Superior temporal gyrus (tissue), 1 donor: Measurements from ENCODE around the gene SELPLG.
"Not testable (repeated sequence)": the region's sequence is repeated elsewhere in the genome, so short reads cannot be mapped to it uniquely, and the experiment has no call there.

ENCODE experiments used
- DNase-seq: peaks from one replicate; pipeline ENCODE4 v3.0.0-alpha.2; 2016; ENCODE audit errors: extremely low spot score

The SELPLG gene

DNA sequence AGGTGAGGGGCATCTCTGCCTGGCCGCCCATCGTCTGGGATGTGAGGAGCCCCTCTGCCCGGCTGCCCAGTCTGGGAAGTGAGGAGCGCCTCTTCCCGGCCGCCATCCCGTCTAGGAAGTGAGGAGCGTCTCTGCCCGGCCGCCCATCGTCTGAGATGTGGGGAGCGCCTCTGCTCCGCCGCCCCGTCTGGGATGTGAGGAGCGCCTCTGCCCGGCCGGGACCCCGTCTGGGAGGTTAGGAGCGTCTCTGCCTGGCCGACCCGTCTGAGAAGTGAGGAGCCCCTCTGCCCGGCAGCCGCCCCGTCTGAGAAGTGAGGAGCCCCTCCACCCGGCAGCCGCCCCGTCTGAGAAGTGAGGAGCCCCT lies 22.1 kb upstream of the SELPLG start:
- DNase-seq: not testable (repeated sequence)

DNA sequence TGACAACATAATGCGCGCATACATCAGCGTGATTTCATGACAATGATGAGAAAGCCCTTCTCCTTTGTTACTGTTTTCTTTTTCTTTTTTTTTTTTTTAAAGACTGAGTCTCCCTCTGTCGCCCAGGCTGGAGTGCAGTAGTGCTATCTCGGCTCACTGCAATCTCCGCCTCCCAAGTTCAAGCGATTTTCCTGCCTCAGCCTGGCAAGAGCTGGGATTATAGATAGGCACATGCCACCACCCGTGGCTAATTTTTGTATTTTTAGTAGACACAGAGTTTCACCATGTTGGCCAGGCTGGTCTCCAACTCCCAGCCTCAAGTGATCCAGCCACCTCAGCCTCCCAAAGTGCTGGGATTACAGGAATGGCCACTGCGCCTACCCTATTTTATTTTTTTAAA lies 20.9 kb upstream of the SELPLG start:
- DNase-seq: not testable (repeated sequence)

DNA sequence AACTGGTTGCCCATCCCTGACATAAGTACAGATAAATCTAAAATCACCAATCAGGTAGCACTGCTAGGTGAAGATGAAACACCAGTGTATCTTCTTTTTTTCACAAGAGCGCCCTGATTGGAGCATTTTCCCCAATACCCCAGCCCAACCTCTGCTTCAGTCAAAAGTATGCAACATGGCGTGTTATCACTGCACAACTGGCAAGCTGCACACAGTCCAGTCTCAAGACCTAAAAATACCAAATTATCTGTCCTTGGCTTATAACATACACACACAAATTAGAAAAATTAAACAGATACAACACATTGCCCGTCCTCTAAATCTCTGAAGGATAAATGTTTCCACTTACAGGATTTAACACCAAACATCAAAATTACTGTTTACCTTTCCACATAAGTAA lies 20.2 kb upstream of the SELPLG start:
- DNase-seq: no peak

DNA sequence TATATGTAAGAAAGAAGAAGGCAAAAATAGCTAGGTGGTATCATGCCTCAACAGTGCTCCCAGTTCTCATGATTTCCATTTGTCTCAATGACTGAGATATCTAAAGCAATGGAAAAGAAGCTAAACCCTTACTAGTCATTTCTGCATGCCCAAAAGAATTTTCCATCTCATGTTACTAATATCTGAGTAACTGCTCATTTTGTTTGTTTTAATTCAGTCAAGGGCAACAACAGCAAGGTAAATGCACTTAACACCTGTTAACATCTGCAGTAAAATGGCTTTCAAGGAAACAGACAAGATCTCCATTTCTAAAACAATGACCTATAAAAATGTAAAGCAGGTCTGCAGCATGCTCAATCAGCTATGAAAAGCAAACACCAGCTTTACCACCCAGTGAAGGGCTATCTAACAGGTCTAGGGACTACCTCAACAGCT lies 19.4 kb upstream of the SELPLG start:
- DNase-seq: no peak

DNA sequence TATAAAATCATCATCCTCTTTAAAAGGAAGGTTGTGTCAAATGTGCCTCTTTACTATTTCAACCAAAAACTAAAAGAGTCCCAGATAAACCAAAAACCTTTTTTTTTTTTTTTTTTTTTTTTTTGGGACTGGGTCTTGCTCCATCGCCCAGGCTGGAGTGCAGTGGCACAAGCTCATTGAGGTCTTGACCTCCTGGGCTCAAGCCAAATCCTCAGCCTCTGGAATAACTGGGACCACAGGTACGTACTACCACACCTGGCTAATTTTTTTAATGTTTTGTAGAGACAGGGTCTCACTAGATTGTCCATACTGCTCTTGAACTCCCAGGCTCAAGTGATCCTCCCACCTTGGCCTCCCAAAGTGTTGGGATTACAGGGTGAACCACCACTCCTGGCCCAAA lies 16.4 kb upstream of the SELPLG start:
- no peak for DNase-seq

DNA sequence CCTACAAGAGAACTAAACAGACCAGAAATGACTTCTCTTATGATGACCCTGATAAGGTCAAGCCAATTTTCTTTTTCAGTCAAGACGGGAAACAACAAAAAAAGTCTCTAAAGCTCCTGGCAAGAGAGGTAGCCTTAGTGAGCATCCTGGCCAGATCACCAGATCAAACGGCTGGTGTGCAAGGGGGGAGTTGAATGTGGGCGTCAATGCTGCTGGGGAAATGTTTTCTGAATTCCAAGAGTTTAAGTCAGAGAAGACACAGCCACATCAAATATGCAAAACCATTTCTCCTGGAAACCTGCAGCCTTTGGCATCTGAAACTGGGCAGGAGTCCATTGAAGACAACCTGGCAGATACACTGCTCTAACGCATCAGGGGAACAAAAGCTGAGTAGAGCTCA lies 16.0 kb upstream of the SELPLG start:
- no peak for DNase-seq

DNA sequence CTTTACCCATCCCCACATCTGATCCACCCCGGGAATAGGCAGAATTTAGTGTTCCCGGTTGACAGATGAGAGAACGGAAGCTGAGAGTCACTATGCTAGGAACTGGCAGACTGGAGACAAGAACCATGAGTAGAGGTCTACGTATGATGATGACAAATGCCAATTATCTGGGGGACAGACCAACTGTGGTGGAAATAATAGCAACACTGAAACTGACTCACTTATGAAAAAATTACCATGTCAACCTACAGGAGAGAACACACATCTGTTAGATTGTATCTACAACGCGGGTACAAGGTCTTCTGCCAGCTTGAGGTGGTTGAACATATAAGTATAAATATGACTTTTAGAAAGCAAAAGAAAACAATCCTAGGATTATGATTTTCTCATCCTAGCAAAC lies 15.4 kb upstream of the SELPLG start:
- no peak for DNase-seq

DNA sequence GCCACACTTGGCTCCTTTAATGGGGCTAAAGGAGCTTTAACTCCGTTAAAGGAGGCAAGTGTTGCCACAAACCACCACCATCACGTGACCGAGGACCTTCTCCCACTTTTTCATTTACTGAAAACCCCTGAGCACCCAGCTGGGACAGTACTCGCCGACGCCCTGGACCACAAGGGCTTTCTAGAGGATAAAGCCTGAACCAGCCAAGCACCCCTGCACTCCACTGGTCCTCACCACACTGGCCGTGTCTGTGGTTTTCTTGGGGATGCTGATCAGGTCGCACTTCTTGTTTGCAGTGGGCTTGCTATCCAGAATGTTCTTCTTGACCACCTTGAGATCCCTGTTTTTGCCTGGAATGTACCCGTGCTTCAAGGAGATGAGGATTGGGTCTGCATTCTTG lies 14.7 kb upstream of the SELPLG start:
- DNase-seq: no peak

DNA sequence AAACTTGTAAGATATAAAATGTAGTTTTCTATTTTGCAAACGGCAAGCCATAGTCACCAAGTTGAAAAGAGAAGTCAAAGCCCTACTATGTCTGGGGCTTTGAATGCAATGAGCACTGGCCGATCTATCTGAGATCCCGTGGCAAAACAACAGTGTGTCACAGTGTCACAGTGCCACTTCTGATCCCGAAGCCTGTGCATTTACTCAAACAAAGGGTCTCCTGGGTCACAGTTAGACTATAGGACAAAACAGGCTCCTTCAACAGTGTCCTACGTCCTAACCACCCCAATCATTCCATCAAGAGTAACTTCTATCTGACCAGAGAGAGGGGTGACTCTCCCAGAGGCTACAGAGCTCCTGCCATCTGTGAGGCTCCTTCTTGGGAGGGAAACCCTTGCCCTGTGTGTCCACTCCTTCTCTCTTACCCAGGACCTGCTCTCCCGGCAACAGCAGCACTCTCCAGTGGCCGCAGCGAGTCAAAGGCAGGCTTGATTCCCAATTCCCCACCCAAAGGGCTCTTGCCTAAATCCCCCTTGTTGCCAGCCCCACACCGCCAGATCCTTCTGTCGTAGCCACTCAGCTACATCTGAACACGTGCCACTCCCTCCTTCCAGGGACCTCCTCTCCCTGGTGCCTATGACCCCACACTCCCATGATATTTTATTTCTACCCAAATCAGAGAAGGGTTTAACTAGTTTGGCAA lies 14.0 kb upstream of the SELPLG start:
- DNase-seq: no peak

DNA sequence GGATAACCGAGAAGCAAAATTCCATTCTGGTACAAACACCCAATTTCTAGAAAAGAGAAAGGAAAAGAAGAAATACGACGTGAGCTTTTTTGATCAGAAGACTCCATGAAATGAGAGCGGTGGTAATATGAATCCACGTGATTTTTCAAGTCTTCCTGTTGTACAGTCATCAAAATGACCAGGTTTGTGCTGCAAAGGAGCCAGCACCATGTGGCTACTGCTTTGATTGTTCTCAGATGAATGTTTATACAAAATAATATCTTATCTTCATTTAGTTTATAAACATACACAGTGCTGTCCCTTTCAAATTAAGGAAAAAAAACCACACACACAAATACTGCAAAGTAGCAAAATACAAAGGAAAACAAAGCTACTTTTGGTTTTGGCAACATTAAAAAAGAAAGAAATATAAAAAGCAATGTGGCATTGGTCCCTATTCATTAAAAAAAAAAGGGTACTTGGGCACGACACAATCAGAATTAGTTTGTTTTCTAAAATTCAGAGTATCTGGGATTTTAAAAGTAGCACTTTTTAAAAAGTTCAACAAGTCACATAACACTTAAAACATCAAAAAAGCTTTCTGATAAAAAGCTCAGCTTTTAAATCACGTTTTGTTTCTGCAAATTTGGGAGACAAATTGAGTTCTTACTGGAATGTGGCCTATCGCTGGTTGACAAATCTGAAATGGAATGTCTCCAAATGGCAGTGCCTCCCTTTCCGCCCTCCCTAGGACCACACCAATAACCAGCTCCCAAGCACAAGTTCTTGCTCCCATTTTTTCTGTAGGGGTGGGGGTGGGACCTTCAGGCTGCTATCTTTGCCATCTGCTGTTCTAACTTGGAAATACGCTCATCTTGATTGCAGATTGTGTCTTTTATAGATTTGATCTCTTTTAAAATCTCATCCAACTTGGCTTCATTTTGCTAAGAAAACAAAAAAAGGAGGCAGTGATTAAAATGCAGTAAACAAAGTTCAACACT lies 13.2 kb upstream of the SELPLG start:
- DNase-seq: no peak

DNA sequence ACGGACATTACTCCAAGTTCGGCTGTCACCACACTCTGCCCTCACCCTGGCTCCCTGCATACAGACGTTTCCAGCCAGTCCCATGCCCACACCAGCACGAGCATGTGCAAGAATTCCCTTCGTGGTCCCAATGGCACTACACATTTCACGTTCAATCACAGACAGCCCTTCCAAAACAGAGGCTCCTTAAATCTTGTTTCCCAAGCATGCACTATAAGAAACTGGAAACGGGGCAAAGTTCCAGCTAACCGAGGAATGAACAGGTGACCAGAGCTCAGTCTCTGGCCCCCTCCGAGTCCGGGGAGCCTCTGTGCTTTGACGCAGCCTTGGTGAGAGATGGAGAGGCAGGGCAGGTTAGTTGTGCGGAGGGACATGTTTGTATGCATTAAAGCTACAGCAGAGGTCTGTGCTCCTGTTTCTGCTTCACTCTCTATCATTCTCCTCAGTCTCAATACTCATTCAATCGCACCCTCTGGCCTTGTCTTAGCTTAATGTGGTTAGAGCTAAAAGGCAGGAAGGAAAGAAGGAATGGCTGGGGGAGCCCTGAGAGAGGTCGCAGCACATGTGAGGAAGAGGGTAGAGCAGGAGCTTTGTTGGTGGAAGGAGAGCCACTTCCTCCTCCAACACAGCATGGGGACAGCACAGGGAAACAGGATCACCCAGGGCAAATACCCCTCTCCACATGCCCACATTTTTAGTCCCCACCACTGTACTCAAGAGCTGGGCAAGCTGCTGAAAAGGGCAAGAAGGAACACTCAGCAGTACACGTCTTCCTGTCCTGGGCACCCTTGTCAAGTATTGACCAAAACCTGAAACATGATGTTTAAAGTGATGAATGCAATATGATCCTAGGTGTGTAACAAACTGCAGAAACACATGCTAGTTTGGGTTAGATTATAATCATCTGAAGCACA lies 12.2 kb upstream of the SELPLG start:
- DNase-seq: no peak

DNA sequence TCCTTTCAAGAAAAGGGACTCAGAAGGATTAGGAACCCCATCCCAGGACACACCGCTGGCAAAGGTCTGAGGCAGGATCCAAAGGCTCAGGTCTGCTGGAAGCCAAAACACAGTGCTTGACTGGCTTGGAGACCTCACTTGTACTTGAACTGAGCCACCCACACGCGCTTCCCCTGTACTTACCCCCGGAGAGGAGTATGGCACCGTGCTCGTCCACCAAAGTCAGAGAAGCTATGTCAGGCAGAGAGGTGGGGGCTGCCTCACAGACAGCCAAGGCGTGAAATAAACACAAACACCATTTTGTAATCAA lies 11.1 kb upstream of the SELPLG start:
- DNase-seq: no peak

DNA sequence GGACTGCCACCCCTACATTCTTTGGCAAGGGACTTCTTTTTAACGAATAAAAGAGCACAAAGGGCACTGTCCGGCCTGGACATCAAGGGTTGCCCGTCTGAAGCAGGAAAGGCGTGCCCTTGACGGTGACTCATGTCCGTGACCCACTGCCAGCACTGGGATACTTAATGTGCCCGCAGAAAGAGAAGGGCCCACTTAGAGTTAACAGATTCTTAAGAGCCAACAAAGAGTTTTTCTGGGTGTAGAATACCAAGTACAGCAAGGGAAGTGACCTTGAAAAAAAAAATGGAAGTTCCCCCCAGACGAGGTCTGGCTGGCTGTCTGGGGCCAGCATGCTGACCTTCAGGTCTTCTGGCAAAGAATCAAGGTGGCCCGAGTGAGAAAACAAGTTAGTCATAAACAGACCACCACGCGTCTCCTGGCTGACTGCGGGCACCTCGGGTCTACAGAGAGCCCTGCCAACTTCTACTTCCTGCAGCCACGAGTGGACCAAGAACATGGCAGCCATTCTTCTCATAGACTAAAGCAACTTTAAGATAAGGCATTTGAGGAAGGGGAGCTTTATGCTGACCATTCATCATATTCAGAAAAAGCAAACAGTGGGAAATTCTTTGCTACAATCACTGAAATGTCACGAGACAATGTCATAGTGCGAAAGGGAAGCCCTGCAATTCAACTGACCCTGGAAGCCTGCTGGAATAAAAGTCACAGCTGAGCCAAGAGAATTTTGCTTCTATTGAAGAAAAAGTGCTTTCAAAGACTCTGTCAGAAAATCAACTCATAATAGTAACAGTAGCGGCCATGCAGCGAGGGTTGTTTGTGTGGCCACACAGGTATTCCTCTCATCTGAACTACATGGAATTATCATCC lies 10.5 kb upstream of the SELPLG start:
- no peak for DNase-seq

DNA sequence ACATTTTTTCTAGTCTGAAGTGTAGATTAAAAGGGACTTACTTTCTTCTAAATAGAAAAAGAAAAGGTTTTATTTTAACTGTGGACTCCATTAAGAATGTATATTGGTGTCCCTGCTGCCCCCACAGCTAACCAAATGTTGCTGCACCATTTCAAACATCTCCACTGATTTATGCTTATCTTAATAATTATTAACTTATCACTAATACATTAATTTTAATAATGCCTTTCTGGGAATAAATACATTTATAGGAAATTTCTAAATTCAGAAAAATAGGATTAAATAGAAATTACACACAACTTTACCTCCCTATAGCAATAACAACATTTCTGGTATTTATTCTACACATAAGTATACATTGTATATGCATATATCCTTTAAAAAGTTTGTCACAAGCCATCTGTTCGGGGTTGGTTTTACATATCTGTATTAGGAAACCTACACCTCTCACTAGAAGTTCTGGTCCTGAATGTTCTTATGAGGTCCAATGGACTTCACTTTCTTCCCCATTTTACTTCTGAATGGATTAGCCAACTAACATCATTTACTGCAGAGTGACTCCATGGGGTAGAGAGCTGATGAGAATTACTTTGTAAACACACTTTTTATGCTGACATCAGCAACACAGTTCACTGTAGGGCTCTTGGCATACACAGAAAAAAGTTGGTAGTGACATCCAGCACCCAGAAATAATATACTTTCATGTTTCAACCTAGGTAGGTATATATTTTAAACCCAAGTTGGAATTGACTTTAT lies 9.4 kb upstream of the SELPLG start:
- no peak for DNase-seq

DNA sequence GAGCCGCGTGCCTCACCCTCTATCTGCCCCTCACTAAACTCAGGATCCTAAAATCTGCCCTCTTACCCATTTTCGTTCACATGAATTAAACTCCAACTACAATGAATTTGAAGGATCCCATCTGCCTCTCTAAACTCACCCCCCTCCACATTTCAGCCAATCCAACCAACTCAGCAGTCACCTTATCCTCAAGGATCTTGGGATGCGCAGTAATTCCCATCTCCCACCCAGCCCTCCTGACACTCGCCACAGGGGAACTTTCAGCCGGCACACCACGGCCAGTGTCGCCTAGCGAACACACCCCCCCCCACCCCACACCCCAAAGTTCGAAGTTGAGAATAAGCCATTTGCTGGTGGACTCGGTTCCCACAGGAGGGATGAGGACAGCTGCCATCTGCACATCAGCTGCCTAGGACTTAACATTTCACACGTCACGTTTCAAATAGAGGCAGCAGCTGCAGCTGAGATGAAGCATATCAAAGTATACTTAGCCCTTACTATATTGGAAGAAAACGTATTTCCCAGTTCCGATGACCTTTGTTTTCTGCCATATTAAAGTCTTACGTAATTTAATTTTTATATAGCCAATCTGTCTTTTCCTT lies 8.7 kb upstream of the SELPLG start:
- DNase-seq: no peak

DNA sequence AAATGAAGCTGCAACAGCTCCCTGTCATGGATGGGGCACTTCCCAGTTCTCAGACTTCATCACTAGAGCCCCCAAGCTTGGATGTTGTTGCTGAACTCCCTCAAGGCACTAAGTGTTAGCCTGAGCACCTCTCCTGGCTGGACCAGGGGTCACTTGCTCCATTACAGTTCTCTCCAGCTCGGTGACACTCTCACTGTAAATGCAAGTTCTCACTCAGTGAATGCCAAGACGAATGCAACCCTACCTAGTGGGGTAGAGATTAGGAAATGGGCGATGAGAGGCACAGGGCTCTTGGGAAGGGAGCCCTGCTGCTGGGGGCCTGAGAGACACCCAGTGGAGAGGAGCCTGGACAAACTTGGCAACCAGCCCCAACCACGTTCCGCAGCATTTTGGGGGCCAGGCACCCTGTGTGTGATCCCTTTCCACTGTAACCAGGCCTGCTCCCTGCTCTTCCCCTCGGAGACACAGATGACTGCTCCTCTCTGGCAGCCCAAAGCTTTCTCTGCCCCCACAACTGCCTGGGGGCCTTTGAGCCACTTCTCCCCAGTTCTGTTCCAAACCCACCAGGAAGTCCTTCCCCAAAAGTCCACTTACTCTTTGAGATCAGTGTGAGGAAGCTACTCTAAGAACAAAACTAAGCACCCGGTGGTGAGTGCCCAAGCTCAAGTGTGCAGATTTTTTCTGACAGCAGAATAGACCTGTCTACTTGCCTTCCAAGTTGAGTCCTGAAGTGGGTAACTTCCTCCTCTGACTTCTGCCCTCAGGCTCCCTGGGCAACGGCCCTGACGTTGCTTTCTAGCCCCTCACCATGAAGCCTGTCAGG lies 8.0 kb upstream of the SELPLG start:
- no peak for DNase-seq

DNA sequence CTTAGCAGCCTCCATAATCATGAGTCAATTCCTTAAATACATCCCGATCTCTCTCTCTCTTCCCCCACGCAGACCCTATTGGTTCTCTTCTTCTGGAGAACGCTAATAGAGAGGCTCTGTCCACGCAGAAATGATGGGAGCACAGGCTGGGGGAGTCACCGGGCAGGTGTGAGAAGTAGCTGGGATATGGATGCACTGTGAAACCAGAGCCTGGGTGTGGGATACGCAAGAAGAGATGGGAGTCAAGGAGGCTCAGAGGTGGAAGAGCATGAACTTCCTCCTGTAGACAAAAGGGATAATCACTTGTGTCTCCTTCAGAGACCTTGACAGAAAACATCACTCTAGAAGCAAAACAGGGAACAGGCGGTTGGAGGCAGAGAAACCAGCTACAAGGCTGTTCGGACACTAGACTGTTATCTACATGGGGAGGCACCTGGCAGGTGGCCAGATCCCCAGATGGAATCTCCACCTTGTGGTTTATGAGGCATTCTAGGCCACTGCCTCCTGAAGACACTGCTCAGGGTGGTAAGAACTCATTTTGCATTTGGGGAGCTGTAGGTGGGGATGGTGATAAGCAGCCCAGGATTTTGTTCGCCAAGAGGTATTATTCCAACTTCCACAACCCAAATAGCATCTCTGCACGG lies 7.2 kb upstream of the SELPLG start:
- DNase-seq: no peak

DNA sequence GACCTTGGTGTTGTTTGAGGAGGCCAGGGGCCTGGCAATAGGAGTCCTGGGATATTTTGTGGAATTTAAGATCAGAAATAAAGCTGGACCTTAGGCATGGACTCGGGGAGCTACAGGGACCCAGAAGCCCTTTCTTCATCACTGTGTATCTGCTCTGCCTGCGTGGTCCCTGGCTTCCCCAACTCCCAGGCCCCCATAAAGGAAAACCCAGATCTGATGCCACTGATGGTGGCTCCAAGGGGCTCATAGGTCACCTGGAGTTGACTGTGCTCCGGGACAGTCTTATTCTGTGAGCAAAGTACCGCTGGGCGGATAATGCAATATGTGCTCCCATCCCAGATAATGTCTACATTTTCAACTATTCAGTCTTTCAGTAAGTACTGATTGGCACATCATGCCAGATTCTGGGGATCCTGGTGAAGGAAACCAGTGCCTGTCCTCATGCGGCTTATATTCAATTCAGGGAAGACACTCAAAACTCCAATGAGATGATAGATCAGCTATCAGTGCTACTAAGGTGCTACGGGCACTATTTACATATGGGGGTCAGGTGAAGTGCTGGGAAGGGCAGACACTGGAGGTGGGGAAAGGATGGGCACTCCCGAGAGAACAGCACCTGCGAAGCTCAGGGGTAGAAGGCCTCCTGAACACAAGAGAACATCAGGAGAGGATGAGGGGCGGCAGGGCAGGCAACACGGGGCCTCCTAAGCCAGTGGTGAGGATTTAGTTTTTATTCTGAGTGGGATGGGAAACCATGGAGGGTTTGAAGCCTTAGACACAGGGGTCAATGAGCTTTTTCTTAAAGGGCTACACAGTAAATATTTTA lies 5.5 kb upstream of the SELPLG start:
- DNase-seq: no peak
